Measurements from ENCODE around the gene STK33. TPM values are rescaled to one million over a fixed set of nuclear protein-coding genes. Genes with fewer than 3 reads are reported as not detected.

The STK33 gene
- polyA plus RNA-seq, 1 donor from 2014 or later, result 13.9 TPM

- TF ChIP-seq REST (IDR thresholded peaks at IDR 0.05; ENCODE audit: borderline replicate concordance), result no peak
- TF ChIP-seq SMC3 (conservative IDR thresholded peaks at IDR 0.05; ENCODE audit: poor library complexity), result no peak
- no peak for TF ChIP-seq EP300 (conservative IDR thresholded peaks at IDR 0.05; ENCODE audit: poor library complexity, severe bottlenecking)
- no peak for TF ChIP-seq MXI1 (conservative IDR thresholded peaks at IDR 0.05; ENCODE audit: poor library complexity, severe bottlenecking)
- TF ChIP-seq RAD21 (conservative IDR thresholded peaks at IDR 0.05), result no peak
- TF ChIP-seq POLR2AphosphoS5 (IDR thresholded peaks at IDR 0.05), result no peak
- TF ChIP-seq, protein P1, sequence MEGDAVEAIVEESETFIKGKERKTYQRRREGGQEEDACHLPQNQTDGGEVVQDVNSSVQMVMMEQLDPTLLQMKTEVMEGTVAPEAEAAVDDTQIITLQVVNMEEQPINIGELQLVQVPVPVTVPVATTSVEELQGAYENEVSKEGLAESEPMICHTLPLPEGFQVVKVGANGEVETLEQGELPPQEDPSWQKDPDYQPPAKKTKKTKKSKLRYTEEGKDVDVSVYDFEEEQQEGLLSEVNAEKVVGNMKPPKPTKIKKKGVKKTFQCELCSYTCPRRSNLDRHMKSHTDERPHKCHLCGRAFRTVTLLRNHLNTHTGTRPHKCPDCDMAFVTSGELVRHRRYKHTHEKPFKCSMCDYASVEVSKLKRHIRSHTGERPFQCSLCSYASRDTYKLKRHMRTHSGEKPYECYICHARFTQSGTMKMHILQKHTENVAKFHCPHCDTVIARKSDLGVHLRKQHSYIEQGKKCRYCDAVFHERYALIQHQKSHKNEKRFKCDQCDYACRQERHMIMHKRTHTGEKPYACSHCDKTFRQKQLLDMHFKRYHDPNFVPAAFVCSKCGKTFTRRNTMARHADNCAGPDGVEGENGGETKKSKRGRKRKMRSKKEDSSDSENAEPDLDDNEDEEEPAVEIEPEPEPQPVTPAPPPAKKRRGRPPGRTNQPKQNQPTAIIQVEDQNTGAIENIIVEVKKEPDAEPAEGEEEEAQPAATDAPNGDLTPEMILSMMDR (IDR thresholded peaks at IDR 0.05; ENCODE audit: poor library complexity, severe bottlenecking), result no peak
- TF ChIP-seq EZH2 (IDR thresholded peaks at IDR 0.05; ENCODE audit: borderline replicate concordance, insufficient read depth, low read length, poor library complexity, severe bottlenecking), result no peak
- TF ChIP-seq TAF1 (IDR thresholded peaks at IDR 0.05; ENCODE audit: low read depth), result no peak
- Histone ChIP-seq H3K36me3 (ENCODE audit: insufficient read depth, low read length) (no peaks in the 10 kb centered on the region), H3K27ac (ENCODE audit: low read length) (no peak overlapping the region), H3K27me3 (ENCODE audit: insufficient read depth, low read depth, low read length) (no peaks in the 10 kb centered on the region), H3F3A (ENCODE audit: insufficient read depth, low read length, poor library complexity, severe bottlenecking) (no peaks in the 10 kb centered on the region), H3K9me2 (ENCODE audit: insufficient read depth, low read length) (no peaks in the 10 kb centered on the region), H3K9me3 (ENCODE audit: low read length) (no peaks in the 10 kb centered on the region), H3K4me3 (ENCODE audit: low read length) (no peak overlapping the region), H3K79me2 (replicated peaks; ENCODE audit: insufficient read depth, low read length) (no peaks in the 10 kb centered on the region), H3K4me2 (ENCODE audit: low read length) (no peak overlapping the region), H3K9ac (ENCODE audit: low read length) (no peak overlapping the region), H2AFZ (ENCODE audit: low read depth, low read length) (no peak overlapping the region), H4K20me1 (ENCODE audit: insufficient read depth) (no peaks in the 10 kb centered on the region)
Observed at GRCh38 chr11:8527939-8528338, 66.1 kb downstream of the STK33 start.

- no peak overlapping the region for H3K9ac ChIP-seq (ENCODE audit: low read length)
- H3K79me2 ChIP-seq (replicated peaks; ENCODE audit: insufficient read depth, low read length), result no peaks in the 10 kb centered on the region
- no peaks in the 10 kb centered on the region for H3K27me3 ChIP-seq (ENCODE audit: insufficient read depth, low read depth, low read length)
- H3K9me3 ChIP-seq (ENCODE audit: low read length), result no peaks in the 10 kb centered on the region
- no peaks in the 10 kb centered on the region for H3K9me2 ChIP-seq (ENCODE audit: insufficient read depth, low read length)
- no peak overlapping the region for H2AFZ ChIP-seq (ENCODE audit: low read depth, low read length)
- H3K27ac ChIP-seq (ENCODE audit: low read length), result no peak overlapping the region
- no peaks in the 10 kb centered on the region for H3F3A ChIP-seq (ENCODE audit: insufficient read depth, low read length, poor library complexity, severe bottlenecking)
- TF ChIP-seq RAD21 (conservative IDR thresholded peaks at IDR 0.05) (no peak), EP300 (conservative IDR thresholded peaks at IDR 0.05; ENCODE audit: poor library complexity, severe bottlenecking) (no peak), MXI1 (conservative IDR thresholded peaks at IDR 0.05; ENCODE audit: poor library complexity, severe bottlenecking) (no peak), POLR2AphosphoS5 (IDR thresholded peaks at IDR 0.05) (no peak), EZH2 (IDR thresholded peaks at IDR 0.05; ENCODE audit: borderline replicate concordance, insufficient read depth, low read length, poor library complexity, severe bottlenecking) (no peak), TAF1 (IDR thresholded peaks at IDR 0.05; ENCODE audit: low read depth) (no peak), SMC3 (conservative IDR thresholded peaks at IDR 0.05; ENCODE audit: poor library complexity) (no peak), REST (IDR thresholded peaks at IDR 0.05; ENCODE audit: borderline replicate concordance) (no peak)
- TF ChIP-seq, protein P1 (IDR thresholded peaks at IDR 0.05; ENCODE audit: poor library complexity, severe bottlenecking), result no peak
- no peaks in the 10 kb centered on the region for H4K20me1 ChIP-seq (ENCODE audit: insufficient read depth)
- H3K36me3 ChIP-seq (ENCODE audit: insufficient read depth, low read length), result no peaks in the 10 kb centered on the region
- no peak overlapping the region for H3K4me3 ChIP-seq (ENCODE audit: low read length)
- H3K4me2 ChIP-seq (ENCODE audit: low read length), result no peak overlapping the region
Observed at GRCh38 chr11:8523396-8523795, 70.6 kb downstream of the STK33 start.

All from neural cell (in vitro differentiated cells).